PFSK-1 (cell line): Measurements from ENCODE around the gene CEP112.

Experiments
- POLR2AphosphoS5 ChIP-seq: IDR thresholded peaks from 2 replicates; pipeline ENCODE4 v1.6.1; 2012; ENCODE audit warnings: low read depth, mild to moderate bottlenecking, control low read depth, low read length, moderate library complexity
- REST ChIP-seq, 2 experiments: IDR thresholded peaks; 2 replicates each; pipeline versions ENCODE4 v1.6.1 to v1.8.0; 2011 to 2012; ENCODE audit warnings: low read depth in 2 of 2, low read length in 2 of 2, control low read depth in 1 of 2, inconsistent platforms in 1 of 2, mild to moderate bottlenecking in 1 of 2, moderate library complexity in 1 of 2; ENCODE audit not compliant: insufficient read depth in 1 of 2
- SIN3A ChIP-seq: IDR thresholded peaks from 2 replicates; pipeline ENCODE4 v1.6.1; 2012; ENCODE audit warnings: mild to moderate bottlenecking, low read length, moderate library complexity, borderline replicate concordance; ENCODE audit not compliant: insufficient read depth
- TAF1 ChIP-seq: IDR thresholded peaks from 2 replicates; pipeline ENCODE4 v1.6.1; 2012; ENCODE audit warnings: low read length, control low read depth, borderline replicate concordance; ENCODE audit not compliant: insufficient read depth

GRCh38 chr17:66138120-66138519, 53.8 kb downstream of the CEP112 start:
- no peak for TF ChIP-seq POLR2AphosphoS5
- no peak for TF ChIP-seq TAF1
- TF ChIP-seq REST (IDR thresholded peaks at IDR 0.05; ENCODE audit: insufficient read depth in 1 of 2, low read depth in 2 of 2, low read length in 2 of 2) = no peak
- no peak for TF ChIP-seq SIN3A
